GM12878 (cell line): Measurements from ENCODE around the gene CHAC1. TPM values are rescaled to one million over a fixed set of nuclear protein-coding genes. Genes with fewer than 3 reads are reported as not detected.

Experiments used
- ATAC-seq: fragments of 200-7000 bp; cut with Tn5 transposase; 3 replicates; pipeline ENCODE4 v1.9.1; 2020; ENCODE audit warnings: mild to moderate bottlenecking, moderate library complexity
- BruUV-seq: library from RNA; stranded (reverse); fragments of 400-500 nt; replicated peaks from 2 replicates; lab custom pipeline; 2021; lab: Mats Ljungman, UMichigan
- CTCF ChIA-PET: fragments of 300-600 bp; sonication (Branson Sonifier 250); formaldehyde crosslinking; extraction: SDS; loops from one replicate; lab custom pipeline; 2021; ENCODE audit warnings: inconsistent platforms; lab: Yijun Ruan, JAX
- POLR2A ChIA-PET: fragments of 350-600 bp; formaldehyde crosslinking; extraction: SDS; loops from one replicate; lab custom pipeline; 2021; ENCODE audit warnings: inconsistent platforms; lab: Charles Lee
- RAD21 ChIA-PET: fragments of 300-600 bp; sonication (Branson Sonifier 250); formaldehyde crosslinking; loops from one replicate; lab custom pipeline; 2023; ENCODE audit warnings: antibody characterized with exemption; ENCODE audit not compliant: unreplicated experiment; lab: Charles Lee
- SMC1A ChIA-PET: fragments of 300-600 bp; sonication (Branson Sonifier 250); formaldehyde crosslinking; loops from one replicate; lab custom pipeline; 2023; ENCODE audit not compliant: unreplicated experiment, uncharacterized antibody; lab: Charles Lee
- DNase-seq: peaks from one replicate; pipeline ENCODE4 v3.0.0-alpha.2; 2011; ENCODE audit warnings: low read depth, low spot score
- FAIRE-seq: peaks from 3 replicates; lab custom pipeline; 2011; peaks lifted over from hg19 to GRCh38; lab: Jason Lieb, UNC
- H2AFZ ChIP-seq: 2 replicates; pipeline ENCODE4 v1.6.0; 2011; ENCODE audit warnings: low read depth, low read length, control low read depth; ENCODE audit not compliant: control insufficient read depth
- H3K27ac ChIP-seq: 2 replicates; pipeline ENCODE4 v1.5.1; 2011; ENCODE audit warnings: control low read depth; ENCODE audit not compliant: control insufficient read depth, insufficient read depth
- H3K27me3 ChIP-seq, 2 experiments: replicated peaks in 1 of 2; 2 replicates each; pipeline versions ENCODE4 v1.6.0 to v1.6.1; 2011; ENCODE audit warnings: low read length in 1 of 2; ENCODE audit not compliant: control insufficient read depth in 2 of 2, insufficient read depth in 2 of 2
- H3K36me3 ChIP-seq, 2 experiments: 2 replicates each; pipeline ENCODE4 v1.5.1; 2011; ENCODE audit warnings: low read length in 1 of 2; ENCODE audit not compliant: control insufficient read depth in 2 of 2, insufficient read depth in 2 of 2
- H3K4me1 ChIP-seq: 2 replicates; pipeline ENCODE4 v1.6.1; 2011; ENCODE audit warnings: mild to moderate bottlenecking, low read length, moderate library complexity, mixed read lengths; ENCODE audit not compliant: control insufficient read depth, insufficient read depth
- H3K4me2 ChIP-seq: 2 replicates; pipeline ENCODE4 v1.6.0; 2011; ENCODE audit warnings: control low read depth; ENCODE audit not compliant: control insufficient read depth, insufficient read depth
- H3K4me3 ChIP-seq: fragments of 200-600 bp; sonication (generic); 2 replicates; pipeline ENCODE4 v1.5.1; 2016
- H3K79me2 ChIP-seq: 2 replicates; pipeline ENCODE4 v1.6.0; 2011; ENCODE audit warnings: low read length; ENCODE audit not compliant: control insufficient read depth, insufficient read depth
- H3K9ac ChIP-seq: 2 replicates; pipeline ENCODE4 v1.8.0; 2011; ENCODE audit warnings: low read length, control low read depth, mixed read lengths; ENCODE audit not compliant: control insufficient read depth, insufficient read depth
- H3K9me3 ChIP-seq: replicated peaks from 3 replicates; pipeline ENCODE4 v1.5.1; 2011; ENCODE audit warnings: mild to moderate bottlenecking, low read length; ENCODE audit not compliant: control insufficient read depth, insufficient read depth
- H4K20me1 ChIP-seq: 2 replicates; pipeline ENCODE4 v1.6.0; 2011; ENCODE audit not compliant: control insufficient read depth, insufficient read depth
- MTA2 ChIP-seq: fragments of 450-650 bp; IDR thresholded peaks from 2 replicates; pipeline ENCODE4 v1.6.1; 2016; ENCODE audit warnings: low read depth, mild to moderate bottlenecking, moderate library complexity
- SRF ChIP-seq, 2 experiments: IDR thresholded peaks; 2 replicates each; pipeline ENCODE4 v1.6.1; 2011; ENCODE audit warnings: low read depth in 2 of 2, low read length in 2 of 2, mild to moderate bottlenecking in 1 of 2, moderate library complexity in 1 of 2
- WGBS: methylation state at CpG from one replicate; pipeline ENCODE4 v1.1.6; 2016; ENCODE audit warnings: low lambda C conversion rate; ENCODE audit not compliant: insufficient replicate concordance, insufficient coverage; ENCODE audit errors: missing lambda C conversion rate; 5-methylcytosine and 5-hydroxymethylcytosine counted together
- in situ Hi-C: fragments of 300-500 bp; cut with MboI; formaldehyde crosslinking; loops from 9 replicates; pipeline ENCODE4 v1.14.3; 2018; ENCODE audit warnings: mixed read lengths
- intact Hi-C: fragments of 100-400 bp; cut with micrococcal nuclease; formaldehyde crosslinking; loops from one replicate; pipeline ENCODE4 v1.14.2; 2022; ENCODE audit not compliant: unreplicated experiment
- polyA plus RNA-seq, 11 experiments: library from polyadenylated mRNA; depleted of rRNA in 4 of 11; unstranded in 6 of 11; stranded (reverse) in 5 of 11; fragments of >200 nt; fragmentation: Nextera tagmentation in 4 of 11; fragmentation: Illumina TruSeq in 1 of 11; extraction: Ambion mirVana in 4 of 11; extraction: Trizol in 1 of 11; gene quantifications; 1 replicate in 1 of 11; 2 replicates in 10 of 11; pipeline versions ENCODE4 v1.2.1 to v1.2.3, GENCODE V29; 2011 to 2016; ENCODE audit warnings: inconsistent platforms in 2 of 11, missing spikeins in 2 of 11, low read depth in 1 of 11
- small RNA-seq: library from RNA; depleted of rRNA; stranded (forward); fragments of <200 nt; gene quantifications from one replicate; pipeline ENCODE3, GENCODE V24; 2014
- total RNA-seq, 4 experiments: library from RNA; depleted of rRNA in 3 of 4; stranded (reverse); fragments of >200 nt in 3 of 4; fragmentation: Illumina TruSeq in 1 of 4; extraction: Trizol in 1 of 4; gene quantifications; 2 replicates each; pipeline versions ENCODE4 v1.2.1 to v1.2.3, GENCODE V29; 2013 to 2021

The CHAC1 gene
- total and polyA plus RNA-seq, 10 of the 15 experiments (the other 5 are each of a cell fraction or from before 2014, with no cell fraction given) = 0.37 to 5.9 (median 3.3) TPM

DNA sequence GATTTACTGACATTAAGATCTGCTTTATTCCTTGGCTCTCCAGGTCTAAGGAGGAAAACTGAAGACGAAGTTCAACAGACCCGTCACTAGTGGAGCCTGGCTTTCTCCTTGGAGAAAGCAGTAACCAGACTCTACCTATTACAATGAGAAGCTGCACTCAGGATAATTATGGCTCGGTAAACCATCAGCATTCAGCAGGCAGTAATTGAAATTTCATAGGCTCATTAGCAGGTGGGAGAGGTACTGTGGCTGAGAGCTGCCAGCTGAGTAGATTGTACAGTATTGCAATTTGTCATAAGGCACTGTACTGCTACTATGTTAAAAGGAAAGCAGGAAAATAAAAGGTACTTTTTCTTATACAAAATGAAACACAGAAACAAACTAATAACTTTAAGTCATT, 51.2 kb downstream of the CHAC1 start:
- H3K4me1 ChIP-seq = no peaks in the 10 kb centered on the region
- H4K20me1 ChIP-seq = no peaks in the 10 kb centered on the region
- H3K9ac ChIP-seq = no peak overlapping the region
- H2AFZ ChIP-seq = no peak overlapping the region
- ChIA-PET SMC1A (interaction anchor here (1.3 to 2.8 kb wide), 3 partner anchors 10 to 40 kb away, joined by 3 to 15 read pairs (median 3); no protein-coding TSS in a partner anchor), CTCF (interaction anchor here (0.7 to 1.6 kb wide), 5 partner anchors 9 to 63 kb away, joined by 3 to 4 read pairs (median 3); no protein-coding TSS in a partner anchor), POLR2A (interaction anchor here (0.6 kb wide), 2 partner anchors 88 to 398 kb away, joined by 3 read pairs; no protein-coding TSS in a partner anchor), RAD21 (interaction anchor here (1.7 kb wide), 1 partner anchor 63 kb away, joined by 5 read pairs; no protein-coding TSS in a partner anchor)
- no peak for DNase-seq
- H3K9me3 ChIP-seq = no peaks in the 10 kb centered on the region
- in situ Hi-C loops = no loop called here
- TF ChIP-seq MTA2 = peak; percentile 70; the same call in 1 of the 2 replicates
- TF ChIP-seq SRF (IDR thresholded peaks at IDR 0.05; ENCODE audit: low read depth in 2 of 2, low read length in 2 of 2) = no peak
- no TSS peak for BruUV-seq
- 80% methylated on average over 3 of the region's 3 CpGs for WGBS
- H3K27ac ChIP-seq = no peak overlapping the region
- peaks cover 6 to 19% of the 10 kb centered on the region in 2 experiments; a peak in 2 of 4 replicates for H3K36me3 ChIP-seq
- no peaks in the 10 kb centered on the region for H3K79me2 ChIP-seq
- intact Hi-C loops = no loop called here
- no peak overlapping the region for H3K4me2 ChIP-seq
- no peak overlapping the region for H3K4me3 ChIP-seq
- peak; percentile 24; the same call in 1 of the 3 replicates for ATAC-seq
- no peaks in the 10 kb centered on the region for H3K27me3 ChIP-seq
- no peak for FAIRE-seq

Small RNA genes lying within 50 kb of the gene (small RNA-seq; reads per million reads assigned to genes)
- not detected for gene ISCA1P4

Other genes with a start within 250 kb of the CHAC1 start
Only the 7 nearest of the 11 such genes appear.
- gene ZFYVE19, start 146.4 kb upstream of the CHAC1 start, total RNA-seq (2014; rRNA removed) = 16.8 and 20.2 TPM in 2 replicates
- gene ZFYVE19, start 146.4 kb upstream of the CHAC1 start, total RNA-seq (2014; rRNA removed; fragmentation: Illumina TruSeq; extraction: Trizol) = 11.5 and 12.4 TPM in 2 replicates
- gene ZFYVE19, start 146.4 kb upstream of the CHAC1 start, total RNA-seq (2021) = 14.9 and 17.1 TPM in 2 replicates
- gene ZFYVE19, start 146.4 kb upstream of the CHAC1 start, polyA plus RNA-seq (2011; rRNA removed) = 23.7 and 36.3 TPM in 2 replicates
- 22.2 and 27.3 TPM in 2 replicates for gene ZFYVE19, start 146.4 kb upstream of the CHAC1 start, polyA plus RNA-seq (2014; fragmentation: Illumina TruSeq; extraction: Trizol)
- 1 to 10 TPM; 1.7 to 4.4 TPM for gene ZFYVE19, start 146.4 kb upstream of the CHAC1 start, polyA plus RNA-seq (2014; fragmentation: Nextera tagmentation; extraction: Ambion mirVana)
- 27.1 and 30.7 TPM in 2 replicates for gene ZFYVE19, start 146.4 kb upstream of the CHAC1 start, polyA plus RNA-seq (2014; rRNA removed)
- 10 to 100 TPM; 16.0 to 17.2 TPM for gene ZFYVE19, start 146.4 kb upstream of the CHAC1 start, polyA plus RNA-seq (2016; fragmentation: Nextera tagmentation; extraction: Ambion mirVana)
- gene DNAJC17, start 146.0 kb upstream of the CHAC1 start, total RNA-seq (2014; rRNA removed) = 39.2 and 42.8 TPM in 2 replicates
- gene DNAJC17, start 146.0 kb upstream of the CHAC1 start, total RNA-seq (2014; rRNA removed; fragmentation: Illumina TruSeq; extraction: Trizol) = 43.4 and 51.1 TPM in 2 replicates
- 39.3 and 43.5 TPM in 2 replicates for gene DNAJC17, start 146.0 kb upstream of the CHAC1 start, total RNA-seq (2021)
- gene DNAJC17, start 146.0 kb upstream of the CHAC1 start, polyA plus RNA-seq (2011; rRNA removed) = 34.0 and 39.9 TPM in 2 replicates
- 52.7 and 62.8 TPM in 2 replicates for gene DNAJC17, start 146.0 kb upstream of the CHAC1 start, polyA plus RNA-seq (2014; fragmentation: Illumina TruSeq; extraction: Trizol)
- 10 to 100 TPM in 1 of 2 experiments, 1 to 10 TPM in 1; 6.1 to 11.5 TPM for gene DNAJC17, start 146.0 kb upstream of the CHAC1 start, polyA plus RNA-seq (2014; fragmentation: Nextera tagmentation; extraction: Ambion mirVana)
- gene DNAJC17, start 146.0 kb upstream of the CHAC1 start, polyA plus RNA-seq (2014; rRNA removed) = 50.2 and 61.0 TPM in 2 replicates
- gene DNAJC17, start 146.0 kb upstream of the CHAC1 start, polyA plus RNA-seq (2016; fragmentation: Nextera tagmentation; extraction: Ambion mirVana) = 10 to 100 TPM; 48.0 to 55.7 TPM
- not detected in 2 replicates for gene PPP1R14D, start 124.8 kb upstream of the CHAC1 start, total RNA-seq (2014; rRNA removed)
- gene PPP1R14D, start 124.8 kb upstream of the CHAC1 start, total RNA-seq (2014; rRNA removed; fragmentation: Illumina TruSeq; extraction: Trizol) = not detected in 2 replicates
- gene PPP1R14D, start 124.8 kb upstream of the CHAC1 start, total RNA-seq (2021) = not detected in 2 replicates
- 0.10 TPM in 1 of 2 replicates, not detected in the other for gene PPP1R14D, start 124.8 kb upstream of the CHAC1 start, polyA plus RNA-seq (2011; rRNA removed)
- gene PPP1R14D, start 124.8 kb upstream of the CHAC1 start, polyA plus RNA-seq (2014; fragmentation: Illumina TruSeq; extraction: Trizol) = not detected in 2 replicates
- not detected for gene PPP1R14D, start 124.8 kb upstream of the CHAC1 start, polyA plus RNA-seq (2014; fragmentation: Nextera tagmentation; extraction: Ambion mirVana)
- not detected in 2 replicates for gene PPP1R14D, start 124.8 kb upstream of the CHAC1 start, polyA plus RNA-seq (2014; rRNA removed)
- not detected for gene PPP1R14D, start 124.8 kb upstream of the CHAC1 start, polyA plus RNA-seq (2016; fragmentation: Nextera tagmentation; extraction: Ambion mirVana)
- 18.8 and 18.9 TPM in 2 replicates for gene SPINT1, start 109.4 kb upstream of the CHAC1 start, total RNA-seq (2014; rRNA removed)
- 6.4 and 7.8 TPM in 2 replicates for gene SPINT1, start 109.4 kb upstream of the CHAC1 start, total RNA-seq (2014; rRNA removed; fragmentation: Illumina TruSeq; extraction: Trizol)
- gene SPINT1, start 109.4 kb upstream of the CHAC1 start, total RNA-seq (2021) = 26.6 and 28.6 TPM in 2 replicates
- 4.8 and 8.2 TPM in 2 replicates for gene SPINT1, start 109.4 kb upstream of the CHAC1 start, polyA plus RNA-seq (2011; rRNA removed)
- gene SPINT1, start 109.4 kb upstream of the CHAC1 start, polyA plus RNA-seq (2014; fragmentation: Illumina TruSeq; extraction: Trizol) = 11.0 and 12.4 TPM in 2 replicates
- gene SPINT1, start 109.4 kb upstream of the CHAC1 start, polyA plus RNA-seq (2014; fragmentation: Nextera tagmentation; extraction: Ambion mirVana) = 1 to 10 TPM; 3.5 to 4.0 TPM
- 10.4 and 14.3 TPM in 2 replicates for gene SPINT1, start 109.4 kb upstream of the CHAC1 start, polyA plus RNA-seq (2014; rRNA removed)
- gene SPINT1, start 109.4 kb upstream of the CHAC1 start, polyA plus RNA-seq (2016; fragmentation: Nextera tagmentation; extraction: Ambion mirVana) = 10 to 100 TPM; 10.1 to 12.1 TPM
- gene RHOV, start 79.2 kb upstream of the CHAC1 start, total RNA-seq (2014; rRNA removed) = 11.5 and 13.0 TPM in 2 replicates
- gene RHOV, start 79.2 kb upstream of the CHAC1 start, total RNA-seq (2014; rRNA removed; fragmentation: Illumina TruSeq; extraction: Trizol) = 6.9 and 7.3 TPM in 2 replicates
- gene RHOV, start 79.2 kb upstream of the CHAC1 start, total RNA-seq (2021) = 13.3 and 15.0 TPM in 2 replicates
- 30.2 and 39.3 TPM in 2 replicates for gene RHOV, start 79.2 kb upstream of the CHAC1 start, polyA plus RNA-seq (2011; rRNA removed)
- gene RHOV, start 79.2 kb upstream of the CHAC1 start, polyA plus RNA-seq (2014; fragmentation: Illumina TruSeq; extraction: Trizol) = 7.6 and 7.8 TPM in 2 replicates
- 1 to 10 TPM in 1 of 2 experiments, under 1 TPM in 1; 0.24 to 1.3 TPM for gene RHOV, start 79.2 kb upstream of the CHAC1 start, polyA plus RNA-seq (2014; fragmentation: Nextera tagmentation; extraction: Ambion mirVana)
- 15.7 and 16.5 TPM in 2 replicates for gene RHOV, start 79.2 kb upstream of the CHAC1 start, polyA plus RNA-seq (2014; rRNA removed)
- gene RHOV, start 79.2 kb upstream of the CHAC1 start, polyA plus RNA-seq (2016; fragmentation: Nextera tagmentation; extraction: Ambion mirVana) = 10 to 100 TPM in 1 of 2 experiments, 1 to 10 TPM in 1; 8.2 to 10.5 TPM
- 18.3 and 18.5 TPM in 2 replicates for gene VPS18, start 59.0 kb upstream of the CHAC1 start, total RNA-seq (2014; rRNA removed)
- 9.0 and 10.0 TPM in 2 replicates for gene VPS18, start 59.0 kb upstream of the CHAC1 start, total RNA-seq (2014; rRNA removed; fragmentation: Illumina TruSeq; extraction: Trizol)
- 19.8 and 20.3 TPM in 2 replicates for gene VPS18, start 59.0 kb upstream of the CHAC1 start, total RNA-seq (2021)
- 4.3 and 9.7 TPM in 2 replicates for gene VPS18, start 59.0 kb upstream of the CHAC1 start, polyA plus RNA-seq (2011; rRNA removed)
- gene VPS18, start 59.0 kb upstream of the CHAC1 start, polyA plus RNA-seq (2014; fragmentation: Illumina TruSeq; extraction: Trizol) = 3.8 and 7.9 TPM in 2 replicates
- gene VPS18, start 59.0 kb upstream of the CHAC1 start, polyA plus RNA-seq (2014; fragmentation: Nextera tagmentation; extraction: Ambion mirVana) = 1 to 10 TPM in 1 of 2 experiments, under 1 TPM in 1; 0.71 to 1.7 TPM
- 11.3 and 12.7 TPM in 2 replicates for gene VPS18, start 59.0 kb upstream of the CHAC1 start, polyA plus RNA-seq (2014; rRNA removed)
- 10 to 100 TPM; 16.0 to 20.4 TPM for gene VPS18, start 59.0 kb upstream of the CHAC1 start, polyA plus RNA-seq (2016; fragmentation: Nextera tagmentation; extraction: Ambion mirVana)
- gene DLL4, start 24.1 kb upstream of the CHAC1 start, total RNA-seq (2014; rRNA removed) = 0.05 TPM in 1 of 2 replicates, not detected in the other
- 0.04 TPM in 1 of 2 replicates, not detected in the other for gene DLL4, start 24.1 kb upstream of the CHAC1 start, total RNA-seq (2014; rRNA removed; fragmentation: Illumina TruSeq; extraction: Trizol)
- gene DLL4, start 24.1 kb upstream of the CHAC1 start, total RNA-seq (2021) = 0.08 TPM in 1 of 2 replicates, not detected in the other
- gene DLL4, start 24.1 kb upstream of the CHAC1 start, polyA plus RNA-seq (2011; rRNA removed) = 0.10 and 0.12 TPM in 2 replicates
- gene DLL4, start 24.1 kb upstream of the CHAC1 start, polyA plus RNA-seq (2014; fragmentation: Illumina TruSeq; extraction: Trizol) = not detected in 2 replicates
- gene DLL4, start 24.1 kb upstream of the CHAC1 start, polyA plus RNA-seq (2014; fragmentation: Nextera tagmentation; extraction: Ambion mirVana) = not detected
- 0.06 TPM in 1 of 2 replicates, not detected in the other for gene DLL4, start 24.1 kb upstream of the CHAC1 start, polyA plus RNA-seq (2014; rRNA removed)
- under 1 TPM in 1 of 2 experiments, not detected in 1; 0.16 TPM for gene DLL4, start 24.1 kb upstream of the CHAC1 start, polyA plus RNA-seq (2016; fragmentation: Nextera tagmentation; extraction: Ambion mirVana)